ENCODE results near the gene IRF6. TPM values are rescaled to one million over a fixed set of nuclear protein-coding genes. Genes with fewer than 3 reads are reported as not detected.

IRF6 gene
- total and polyA plus RNA-seq, 2 donors (not counting 1 experiment from before 2014, with no cell fraction given): 0.18 to 1.1 TPM

GRCh38 chr1:209761011-209761635 lies 44.8 kb downstream of the IRF6 start:
- Histone ChIP-seq H3K4me1 (ENCODE audit: control insufficient read depth in 2 of 2, insufficient read depth in 2 of 2, low read length in 2 of 2) (peaks cover 43 to 56% of the 10 kb centered on the region in 2 donors), H3K79me2 (ENCODE audit: control insufficient read depth, insufficient read depth, low read length) (peaks cover 93% of the 10 kb centered on the region), H3K36me3 (replicated peaks in 1 of 2; ENCODE audit: control extremely low read depth in 1 of 2, control insufficient read depth in 1 of 2, extremely low read depth in 1 of 2, insufficient read depth in 2 of 2, low read length in 1 of 2) (peaks cover 11 to 74% of the 10 kb centered on the region in 2 experiments), H3K9me3 (ENCODE audit: control extremely low read depth in 1 of 3, control insufficient read depth in 2 of 3, insufficient read depth in 1 of 3, low read length in 2 of 3) (no peaks in the 10 kb centered on the region), H3K27ac (ENCODE audit: low read length in 2 of 2) (peak overlapping the region in 1 of 2 donors; percentile 76), H3K4me3 (ENCODE audit: control extremely low read depth in 1 of 5, extremely low read depth in 1 of 5, insufficient read depth in 1 of 5, low read depth in 2 of 5, low read length in 4 of 5) (no peak overlapping the region), H4K20me1 (ENCODE audit: control insufficient read depth, insufficient read depth, low read length, poor library complexity, severe bottlenecking) (peaks cover 31% of the 10 kb centered on the region), H2AFZ (ENCODE audit: insufficient read depth, low read depth, low read length, poor library complexity, severe bottlenecking) (no peak overlapping the region), H3K27me3 (replicated peaks in 1 of 4; ENCODE audit: control extremely low read depth in 1 of 4, control insufficient read depth in 3 of 4, insufficient read depth in 4 of 4, low read length in 3 of 4) (no peaks in the 10 kb centered on the region), H3K4me2 (replicated peaks; ENCODE audit: low read depth, low read length, poor library complexity, severe bottlenecking) (no peak overlapping the region), H3K9ac (ENCODE audit: low read length) (no peak overlapping the region)
- peak overlapping the region; percentile 12 for H3K4me3 Mint-ChIP-seq
- H3K4me1 Mint-ChIP-seq: peaks cover 68% of the 10 kb centered on the region
- ChIA-PET POLR2A (no interaction called here), CTCF (interaction anchor here (0.9 to 3.2 kb wide), 6 partner anchors 12 to 195 kb away, joined by 3 to 14 read pairs (median 4); no protein-coding TSS in a partner anchor)
- peak overlapping the region; percentile 66 for H3K27ac Mint-ChIP-seq
- H3K9me3 Mint-ChIP-seq (ENCODE audit: insufficient read depth): no peaks in the 10 kb centered on the region
- no peaks in the 10 kb centered on the region for H3K27me3 Mint-ChIP-seq
- ATAC-seq (ENCODE audit: low read depth) (no peak), DNase-seq (no peak)
- intact Hi-C loops (cut with micrococcal nuclease): no loop called here
- no peak for TF ChIP-seq EZH2 (IDR thresholded peaks at IDR 0.05; ENCODE audit: borderline replicate concordance, insufficient read depth, low read depth, low read length, poor library complexity, severe bottlenecking)
- TF ChIP-seq CTCF (IDR thresholded peaks at IDR 0.05): no peak

GRCh38 chr1:209759829-209760359 lies 46.0 kb downstream of the IRF6 start:
- TF ChIP-seq EZH2 (IDR thresholded peaks at IDR 0.05; ENCODE audit: borderline replicate concordance, insufficient read depth, low read depth, low read length, poor library complexity, severe bottlenecking): no peak
- TF ChIP-seq CTCF (IDR thresholded peaks at IDR 0.05): no peak
- Mint-ChIP-seq H3K9me3 (ENCODE audit: insufficient read depth) (no peaks in the 10 kb centered on the region), H3K4me3 (peak overlapping the region; percentile 16), H3K27ac (peak overlapping the region; percentile 72), H3K27me3 (no peaks in the 10 kb centered on the region), H3K4me1 (peaks cover 77% of the 10 kb centered on the region)
- peak overlapping the region; percentile 72 for H3K4me2 ChIP-seq (replicated peaks; ENCODE audit: low read depth, low read length, poor library complexity, severe bottlenecking)
- ATAC-seq (ENCODE audit: low read depth): no peak
- peaks cover 86% of the 10 kb centered on the region for H3K79me2 ChIP-seq (ENCODE audit: control insufficient read depth, insufficient read depth, low read length)
- H3K27ac ChIP-seq (ENCODE audit: low read length in 2 of 2): peak overlapping the region in 1 of 2 donors; percentile 86
- peaks cover 50 to 63% of the 10 kb centered on the region in 2 donors for H3K4me1 ChIP-seq (ENCODE audit: control insufficient read depth in 2 of 2, insufficient read depth in 2 of 2, low read length in 2 of 2)
- peaks cover 9 to 65% of the 10 kb centered on the region in 2 experiments for H3K36me3 ChIP-seq (replicated peaks in 1 of 2; ENCODE audit: control extremely low read depth in 1 of 2, control insufficient read depth in 1 of 2, extremely low read depth in 1 of 2, insufficient read depth in 2 of 2, low read length in 1 of 2)
- H3K27me3 ChIP-seq (replicated peaks in 1 of 4; ENCODE audit: control extremely low read depth in 1 of 4, control insufficient read depth in 3 of 4, insufficient read depth in 4 of 4, low read length in 3 of 4): no peaks in the 10 kb centered on the region
- no peak overlapping the region for H3K4me3 ChIP-seq (ENCODE audit: control extremely low read depth in 1 of 5, extremely low read depth in 1 of 5, insufficient read depth in 1 of 5, low read depth in 2 of 5, low read length in 4 of 5)
- 100% methylated on average over 12 of the region's 12 CpGs for WGBS (ENCODE audit: insufficient coverage)
- H4K20me1 ChIP-seq (ENCODE audit: control insufficient read depth, insufficient read depth, low read length, poor library complexity, severe bottlenecking): peaks cover 31% of the 10 kb centered on the region
- DNase-seq: no peak
- no peaks in the 10 kb centered on the region for H3K9me3 ChIP-seq (ENCODE audit: control extremely low read depth in 1 of 3, control insufficient read depth in 2 of 3, insufficient read depth in 1 of 3, low read length in 2 of 3)
- H2AFZ ChIP-seq (ENCODE audit: insufficient read depth, low read depth, low read length, poor library complexity, severe bottlenecking): no peak overlapping the region
- intact Hi-C loops (cut with micrococcal nuclease): loop anchor here (10.0 kb wide), 1 partner anchor 85 kb away; the partner anchor contains the start of gene G0S2
- H3K9ac ChIP-seq (ENCODE audit: low read length): no peak overlapping the region
- ChIA-PET CTCF (interaction anchor here (1.5 to 3.2 kb wide), 5 partner anchors 10 to 194 kb away, joined by 3 to 14 read pairs (median 5); no protein-coding TSS in a partner anchor), POLR2A (interaction anchor here (1.2 kb wide), 1 partner anchor 8 kb away, joined by 6 read pairs; no protein-coding TSS in a partner anchor)

Data from B cell (primary cell).